K562 (cell line): ENCODE measurements around the gene ARHGEF17. TPM values are rescaled to one million over a fixed set of nuclear protein-coding genes. Genes with fewer than 3 reads are reported as not detected.

Experiments used
- ATAC-seq: fragments of 200-7000 bp; cut with Tn5 transposase; 3 replicates; pipeline ENCODE4 v1.9.1; 2020; ENCODE audit warnings: moderate library complexity
- BruUV-seq: library from RNA; stranded (reverse); fragments of 400-500 nt; replicated peaks from 2 replicates; lab custom pipeline; 2021; lab: Mats Ljungman, UMichigan
- CTCF ChIA-PET: fragments of 300-600 bp; formaldehyde crosslinking; extraction: SDS; loops from one replicate; lab custom pipeline; 2021; ENCODE audit warnings: low intra/inter-chr PET ratio; lab: Yijun Ruan, JAX
- POLR2A ChIA-PET: fragments of 300-600, 350-650 bp; sonication (Branson Sonifier 250); formaldehyde crosslinking; extraction: SDS; loops from one replicate; lab custom pipeline; 2021; ENCODE audit warnings: antibody characterized with exemption, inconsistent platforms; lab: Yijun Ruan, JAX
- DNase-seq, 4 experiments: peaks; one replicate each; pipeline versions ENCODE4 v3.0.0 to v3.0.0-alpha.2; 2011 to 2018; ENCODE audit warnings: low spot score in 3 of 4, mixed read lengths in 3 of 4; ENCODE audit errors: extremely low read depth in 1 of 4
- FAIRE-seq: peaks from 2 replicates; lab custom pipeline; 2011; peaks lifted over from hg19 to GRCh38; lab: Jason Lieb, UNC
- H2AFZ ChIP-seq: 2 replicates; pipeline ENCODE4 v1.6.0; 2011; ENCODE audit warnings: low read depth, low read length, control low read depth, inconsistent platforms
- H3K27ac ChIP-seq: fragments of 200-600 bp; 3 replicates; pipeline ENCODE4 v1.8.0; 2011; ENCODE audit warnings: low read depth, mild to moderate bottlenecking, control low read depth, inconsistent platforms, low read length, moderate library complexity, mixed read lengths; ENCODE audit errors: extremely low read depth
- H3K27me3 ChIP-seq, 2 experiments: fragments of 300-600 bp in 1 of 2; 2 replicates in 1 of 2; 3 replicates in 1 of 2; pipeline versions ENCODE4 v1.6.0 to v1.8.0; 2011; ENCODE audit warnings: inconsistent platforms in 2 of 2, low read length in 2 of 2, mild to moderate bottlenecking in 1 of 2, mixed read lengths in 1 of 2, moderate library complexity in 1 of 2; ENCODE audit not compliant: control insufficient read depth in 2 of 2, insufficient read depth in 2 of 2
- H3K36me3 ChIP-seq: fragments of 300-600 bp; 3 replicates; pipeline ENCODE4 v1.8.0; 2011; ENCODE audit warnings: mild to moderate bottlenecking, low read length, inconsistent platforms; ENCODE audit not compliant: control insufficient read depth, insufficient read depth
- H3K4me1 ChIP-seq, 2 experiments: fragments of 200-600 bp in 1 of 2; replicated peaks in 1 of 2; 2 replicates in 1 of 2; 3 replicates in 1 of 2; pipeline versions ENCODE4 v1.5.1 to v1.8.0; 2011; ENCODE audit warnings: inconsistent platforms in 2 of 2, low read length in 2 of 2, mild to moderate bottlenecking in 1 of 2, mixed read lengths in 1 of 2, moderate library complexity in 1 of 2; ENCODE audit not compliant: control insufficient read depth in 2 of 2, insufficient read depth in 2 of 2
- H3K4me2 ChIP-seq: 2 replicates; pipeline ENCODE4 v1.6.1; 2011; ENCODE audit warnings: low read length, control low read depth, inconsistent platforms, mixed read lengths; ENCODE audit not compliant: insufficient read depth
- H3K4me3 ChIP-seq: fragments of 200-600 bp; sonication (generic), shearing (Covaris generic); 2 replicates; pipeline ENCODE4 v1.5.1; 2016; ENCODE audit warnings: control low read depth, inconsistent platforms
- H3K79me2 ChIP-seq: fragments of 200-600 bp; 3 replicates; pipeline ENCODE4 v1.8.0; 2011; ENCODE audit warnings: low read length, inconsistent platforms; ENCODE audit not compliant: control insufficient read depth, insufficient read depth
- H3K9ac ChIP-seq, 2 experiments: 2 replicates each; pipeline versions ENCODE4 v1.6.0 to v1.6.1; 2011; ENCODE audit warnings: low read depth in 2 of 2, low read length in 2 of 2, control low read depth in 1 of 2, inconsistent platforms in 1 of 2, mild to moderate bottlenecking in 1 of 2, mixed read lengths in 1 of 2; ENCODE audit not compliant: insufficient read depth in 1 of 2
- H3K9me1 ChIP-seq: one replicate; pipeline ENCODE4 v1.6.0; 2011; ENCODE audit warnings: inconsistent platforms, mild to moderate bottlenecking, low read length, moderate library complexity; ENCODE audit not compliant: control insufficient read depth, insufficient read depth
- H3K9me3 ChIP-seq: replicated peaks from 2 replicates; pipeline ENCODE4 v1.5.1; 2011; ENCODE audit warnings: low read depth, low read length, inconsistent platforms; ENCODE audit not compliant: control insufficient read depth, insufficient read depth
- H4K20me1 ChIP-seq: replicated peaks from 2 replicates; pipeline ENCODE4 v1.6.1; 2011; ENCODE audit warnings: low read length, inconsistent platforms, mixed read lengths; ENCODE audit not compliant: control insufficient read depth, insufficient read depth
- ARID1B ChIP-seq: fragments of 450-650 bp; IDR thresholded peaks from 2 replicates; pipeline ENCODE4 v1.6.1; 2016; ENCODE audit warnings: antibody characterized with exemption, mild to moderate bottlenecking, inconsistent platforms
- CBFB ChIP-seq: sonication (generic); formaldehyde crosslinking; IDR thresholded peaks from 2 replicates; pipeline ENCODE4 v1.4.0; 2020; ENCODE audit warnings: mild to moderate bottlenecking, missing genetic modification reagents
- CBX8 ChIP-seq: fragments of 200-600 bp; sonication (generic); IDR thresholded peaks from 2 replicates; pipeline ENCODE4 v1.6.1; 2012; ENCODE audit warnings: borderline replicate concordance, mixed run types, low read depth, mild to moderate bottlenecking, moderate library complexity, mixed read lengths, low read length, control low read depth, inconsistent platforms; ENCODE audit not compliant: poor library complexity, severe bottlenecking; ENCODE audit errors: extremely low read depth
- ELF1 ChIP-seq: fragments of 200-800 bp; sonication (Bioruptor generic); IDR thresholded peaks from 2 replicates; pipeline ENCODE4 v1.6.1; 2016; ENCODE audit warnings: missing genetic modification characterization, missing compliant biosample characterization
- HDGF ChIP-seq: fragments of 450-650 bp; IDR thresholded peaks from 2 replicates; pipeline ENCODE4 v1.6.1; 2016
- HNRNPH1 ChIP-seq: fragments of 200-400 bp; formaldehyde crosslinking; optimal IDR thresholded peaks from 2 replicates; pipeline ENCODE3; 2017; ENCODE audit warnings: low read depth, mild to moderate bottlenecking, low read length, moderate library complexity
- NFYB ChIP-seq: IDR thresholded peaks from 2 replicates; pipeline ENCODE4 v1.6.1; 2011; ENCODE audit warnings: mild to moderate bottlenecking, moderate library complexity; ENCODE audit not compliant: insufficient read length; ENCODE audit errors: extremely low read depth
- POLR3G ChIP-seq: IDR thresholded peaks from 2 replicates; pipeline ENCODE4 v1.6.1; 2011; ENCODE audit not compliant: insufficient read length, insufficient replicate concordance; ENCODE audit errors: extremely low read depth
- RFX1 ChIP-seq: fragments of 450-650 bp; IDR thresholded peaks from 2 replicates; pipeline ENCODE4 v1.6.1; 2016; ENCODE audit warnings: mild to moderate bottlenecking, moderate library complexity
- SPI1 ChIP-seq: IDR thresholded peaks from 2 replicates; pipeline ENCODE4 v1.6.1; 2011; ENCODE audit warnings: low read depth, low read length, control low read depth, borderline replicate concordance
- ZNF12 ChIP-seq: sonication (generic); formaldehyde crosslinking; IDR thresholded peaks from 2 replicates; pipeline ENCODE4 v1.4.0; 2020; ENCODE audit warnings: mild to moderate bottlenecking, missing genetic modification reagents
- ZNF124 ChIP-seq: sonication (generic); formaldehyde crosslinking; IDR thresholded peaks from 2 replicates; pipeline ENCODE4 v1.8.1; 2022; ENCODE audit warnings: missing genetic modification reagents
- ZNF445 ChIP-seq: fragments of 250-450 bp; sonication (Bioruptor Pico); IDR thresholded peaks from 2 replicates; pipeline ENCODE4 v1.4.0; 2020; ENCODE audit warnings: low read depth, mild to moderate bottlenecking, moderate library complexity
- WGBS: fragments of 100-300 bp; shearing (Covaris generic); methylation state at CpG from one replicate; pipeline ENCODE4 v1.1.6; 2016; ENCODE audit warnings: low coverage, mixed read lengths; ENCODE audit not compliant: insufficient coverage; ENCODE audit errors: missing lambda C conversion rate; 5-methylcytosine and 5-hydroxymethylcytosine counted together
- in situ Hi-C: fragments of 300-500 bp; cut with MboI; formaldehyde crosslinking; loops from 4 replicates; pipeline ENCODE4 v1.15.0; 2018; ENCODE audit warnings: inconsistent platforms, mixed read lengths
- intact Hi-C: fragments of 100-400 bp; cut with micrococcal nuclease; formaldehyde crosslinking; loops from 2 replicates; pipeline ENCODE4 v1.14.2; 2022
- polyA plus RNA-seq, 8 experiments: library from polyadenylated mRNA; depleted of rRNA in 4 of 8; stranded (reverse) in 5 of 8; unstranded in 3 of 8; fragments of >200 nt; fragmentation: Nextera tagmentation in 2 of 8; fragmentation: Illumina TruSeq in 1 of 8; extraction: Ambion mirVana in 2 of 8; extraction: Trizol in 1 of 8; gene quantifications; 2 replicates each; pipeline versions ENCODE4 v1.2.1 to v1.2.3, GENCODE V29; 2011 to 2014; ENCODE audit warnings: inconsistent platforms in 1 of 8, missing spikeins in 1 of 8
- total RNA-seq, 7 experiments: library from RNA; depleted of rRNA in 6 of 7; stranded (reverse); fragments of >200 nt in 6 of 7; fragmentation: Illumina TruSeq in 2 of 7; extraction: Trizol in 2 of 7; gene quantifications; 2 replicates each; pipeline versions ENCODE4 v1.2.1 to v1.2.3, GENCODE V29; 2011 to 2021; ENCODE audit warnings: low replicate concordance in 1 of 7

The ARHGEF17 gene
- total and polyA plus RNA-seq, 9 of the 15 experiments (the other 6 are each of a cell fraction or from before 2014, with no cell fraction given), result 0.04 to 0.68 (median 0.10) TPM; not detected in 2

DNA sequence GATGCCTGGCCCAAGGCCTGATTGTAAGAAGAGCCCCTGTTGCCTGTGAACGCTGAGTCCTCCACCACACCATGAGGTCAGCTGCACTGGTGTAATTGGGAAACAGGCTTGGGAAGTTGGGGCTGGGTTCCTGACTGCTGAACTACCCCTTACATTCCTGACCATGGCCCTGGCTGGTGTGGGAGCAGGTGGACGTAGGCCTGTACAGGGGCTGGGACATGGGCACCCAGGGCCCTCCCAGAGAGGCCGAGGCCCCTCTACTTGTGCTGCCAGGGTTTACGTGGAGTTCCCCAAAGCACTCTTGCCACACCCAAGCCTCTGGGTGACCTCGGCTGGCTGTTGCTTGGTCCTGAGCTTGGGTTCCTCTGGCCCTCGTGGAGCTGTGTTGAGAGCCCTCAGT, 73.5 kb downstream of the ARHGEF17 start (continued):
- no peak for TF ChIP-seq CBFB

DNA sequence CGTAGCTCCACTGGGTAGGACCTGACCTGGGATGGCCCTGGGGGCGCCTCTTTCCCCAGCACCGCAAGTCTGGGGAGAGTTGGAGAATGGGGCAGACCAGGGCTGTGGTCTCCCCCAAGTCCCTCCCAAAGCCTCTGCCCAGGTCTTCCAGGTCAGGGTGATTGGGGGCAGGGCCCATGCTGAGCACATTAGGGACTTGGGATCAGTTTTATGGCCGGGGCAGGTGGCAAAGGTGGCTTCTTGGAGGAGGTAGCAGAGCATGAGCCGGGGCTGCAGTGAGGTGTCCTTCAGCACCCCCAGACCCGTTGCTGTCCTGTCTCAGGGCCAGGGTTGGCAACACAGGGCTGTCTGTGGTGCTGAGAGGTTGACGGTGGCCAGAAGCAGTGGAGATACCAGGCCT, 74.1 kb downstream of the ARHGEF17 start:
- Histone ChIP-seq H3K27me3 (no peaks in the 10 kb centered on the region), H3K9ac (peak overlapping the region in 1 of 2 experiments; percentile 85; a peak in 2 of 4 replicates), H3K4me1 (peaks cover 65 to 97% of the 10 kb centered on the region in 2 experiments), H3K9me3 (no peaks in the 10 kb centered on the region), H3K4me3 (no peak overlapping the region), H3K4me2 (no peak overlapping the region), H3K9me1 (peaks cover 24% of the 10 kb centered on the region), H3K36me3 (peaks cover 20% of the 10 kb centered on the region; the same call in 2 of the 3 replicates), H2AFZ (no peak overlapping the region), H3K27ac (no peak overlapping the region), H3K79me2 (peaks cover 98% of the 10 kb centered on the region), H4K20me1 (peaks cover 62% of the 10 kb centered on the region)
- in situ Hi-C loops (no loop called here), intact Hi-C loops (no loop called here)
- no peak for FAIRE-seq
- ATAC-seq, result no peak
- TF ChIP-seq HNRNPH1 (no peak), ELF1 (tag) (no peak), ZNF12 (CRISPR knock-in tag) (no peak), ZNF124 (CRISPR knock-in tag) (no peak), NFYB (no peak), HDGF (no peak), ZNF445 (CRISPR knock-in tag) (no peak), SPI1 (no peak), CBX8 (no peak), POLR3G (no peak), RFX1 (no peak), ARID1B (no peak)
- ChIA-PET POLR2A (interaction anchor here (1.3 to 1.6 kb wide), 4 partner anchors 11 to 25 kb away, joined by 3 to 7 read pairs (median 4); no protein-coding TSS in a partner anchor), CTCF (no interaction called here)
- WGBS, result 80% methylated on average over 7 of the region's 7 CpGs
- no peak for DNase-seq
- no TSS peak for BruUV-seq
